DOHH2 (cell line): ENCODE measurements around the gene STYXL2.

Experiments used
- H3F3A ChIP-seq: fragments of 200-600 bp; sonication (generic), shearing (Covaris generic); 2 replicates; pipeline ENCODE4 v1.6.0; 2016; ENCODE audit warnings: antibody characterized with exemption, mild to moderate bottlenecking; ENCODE audit not compliant: control insufficient read depth, insufficient read depth
- H3K27ac ChIP-seq: fragments of 200-600 bp; sonication (generic); 2 replicates; pipeline ENCODE4 v1.5.1; 2014; ENCODE audit warnings: low read depth, mild to moderate bottlenecking, low read length, moderate library complexity
- H3K27me3 ChIP-seq: fragments of 200-600 bp; sonication (generic); 2 replicates; pipeline ENCODE4 v1.6.1; 2014; ENCODE audit warnings: mild to moderate bottlenecking, low read length, mixed read lengths; ENCODE audit not compliant: control insufficient read depth
- H3K36me3 ChIP-seq: fragments of 200-600 bp; sonication (generic); 2 replicates; pipeline ENCODE4 v1.6.1; 2014; ENCODE audit warnings: mild to moderate bottlenecking, low read length, moderate library complexity, mixed read lengths; ENCODE audit not compliant: control insufficient read depth
- H3K4me1 ChIP-seq: fragments of 200-600 bp; sonication (generic); 2 replicates; pipeline ENCODE4 v1.6.1; 2014; ENCODE audit warnings: mild to moderate bottlenecking, low read length, mixed read lengths; ENCODE audit not compliant: control insufficient read depth
- H3K4me2 ChIP-seq: fragments of 200-600 bp; sonication (generic); 2 replicates; pipeline ENCODE4 v1.6.0; 2014; ENCODE audit warnings: mild to moderate bottlenecking, low read length, moderate library complexity
- H3K4me3 ChIP-seq: fragments of 200-600 bp; sonication (generic); 2 replicates; pipeline ENCODE4 v1.5.1; 2014; ENCODE audit warnings: mild to moderate bottlenecking, low read length, mixed read lengths
- H3K79me2 ChIP-seq: fragments of 200-600 bp; sonication (generic); 2 replicates; pipeline ENCODE4 v1.6.1; 2014; ENCODE audit warnings: mild to moderate bottlenecking, low read length, mixed read lengths; ENCODE audit not compliant: control insufficient read depth
- H3K9me2 ChIP-seq: fragments of 200-600 bp; sonication (generic); replicated peaks from 2 replicates; pipeline ENCODE4 v1.6.1; 2014; ENCODE audit warnings: mild to moderate bottlenecking, low read length, mixed read lengths; ENCODE audit not compliant: control insufficient read depth
- H3K9me3 ChIP-seq: fragments of 200-600 bp; sonication (generic); 2 replicates; pipeline ENCODE4 v1.6.1; 2014; ENCODE audit warnings: antibody characterized with exemption, low read length, mixed read lengths; ENCODE audit not compliant: control insufficient read depth, insufficient read depth
- H4K20me1 ChIP-seq: fragments of 200-600 bp; sonication (generic); 2 replicates; pipeline ENCODE4 v1.6.0; 2014; ENCODE audit warnings: low read depth, mild to moderate bottlenecking, antibody characterized with exemption, low read length, moderate library complexity; ENCODE audit not compliant: control insufficient read depth, insufficient read depth
- CTCF ChIP-seq: fragments of 200-600 bp; sonication (generic); IDR thresholded peaks from one replicate; pipeline ENCODE4 v1.5.1; 2014; ENCODE audit warnings: antibody characterized with exemption, mild to moderate bottlenecking, low read depth, low read length; ENCODE audit not compliant: poor library complexity, severe bottlenecking
- EZH2phosphoT487 ChIP-seq: fragments of 200-600 bp; sonication (generic); IDR thresholded peaks from 2 replicates; pipeline ENCODE4 v1.6.1; 2017; ENCODE audit warnings: borderline replicate concordance, mild to moderate bottlenecking, antibody characterized with exemption, low read length, moderate library complexity, mixed read lengths

STYXL2 gene

GRCh38 chr1:167093846-167094516, at the start of gene STYXL2:
STYXL2 (plus strand) TSS chr1:167094075; CDS start chr1:167094850, 775 bp downstream.
- Histone ChIP-seq H3K79me2 (no peaks in the 10 kb centered on the region), H3K9me3 (0 out of 2 replicates have a peak, but pooled peaks cover 3% of the 10 kb centered on the region), H3K9me2 (no peaks in the 10 kb centered on the region), H3K4me1 (peaks cover 11% of the 10 kb centered on the region), H3K27ac (no peak within 1 kb of the TSS), H3K4me3 (no peak within 1 kb of the TSS), H3K4me2 (no peak within 1 kb of the TSS), H4K20me1 (no peaks in the 10 kb centered on the region), H3F3A (no peaks in the 10 kb centered on the region), H3K36me3 (no peaks in the 10 kb centered on the region), H3K27me3 (no peaks in the 10 kb centered on the region)
- TF ChIP-seq CTCF: no peak
- no peak for TF ChIP-seq EZH2phosphoT487

- no peaks in the 10 kb centered on the region for H3K9me3 ChIP-seq
- H4K20me1 ChIP-seq: no peaks in the 10 kb centered on the region
- TF ChIP-seq EZH2phosphoT487 (no peak), CTCF (no peak)
- H3K36me3 ChIP-seq: no peaks in the 10 kb centered on the region
- H3F3A ChIP-seq: 0 out of 2 replicates have a peak, but pooled peaks cover under 1% of the 10 kb centered on the region
- no peaks in the 10 kb centered on the region for H3K9me2 ChIP-seq
- H3K4me2 ChIP-seq: no peak overlapping the region
- no peaks in the 10 kb centered on the region for H3K4me1 ChIP-seq
- no peaks in the 10 kb centered on the region for H3K27me3 ChIP-seq
- no peak overlapping the region for H3K27ac ChIP-seq
- no peak overlapping the region for H3K4me3 ChIP-seq
- H3K79me2 ChIP-seq: no peaks in the 10 kb centered on the region
Measured at GRCh38 chr1:167051907-167052306, 42.0 kb upstream of the STYXL2 start.

- TF ChIP-seq EZH2phosphoT487 (no peak), CTCF (peak; percentile 60)
- Histone ChIP-seq H4K20me1 (no peaks in the 10 kb centered on the region), H3K4me1 (no peaks in the 10 kb centered on the region)
Measured at GRCh38 chr1:167052389-167052788, 41.5 kb upstream of the STYXL2 start.

More at GRCh38 chr1:167052389-167052788, 41.5 kb upstream of the STYXL2 start:
- Histone ChIP-seq H3F3A (0 out of 2 replicates have a peak, but pooled peaks cover 3% of the 10 kb centered on the region), H3K36me3 (no peaks in the 10 kb centered on the region), H3K79me2 (no peaks in the 10 kb centered on the region), H3K27me3 (no peaks in the 10 kb centered on the region), H3K9me2 (no peaks in the 10 kb centered on the region), H3K27ac (no peak overlapping the region), H3K9me3 (no peaks in the 10 kb centered on the region), H3K4me2 (no peak overlapping the region), H3K4me3 (no peak overlapping the region)
